GM23338 (cell line): ENCODE data around the gene CACNA1B. TPM values are rescaled to one million over a fixed set of nuclear protein-coding genes. Genes with fewer than 3 reads are reported as not detected.

ENCODE experiments used
- ATAC-seq: fragments of 200-7000 bp; cut with Tn5 transposase; 3 replicates; pipeline ENCODE4 v1.9.1; 2020
- DNase-seq: peaks from one replicate; pipeline ENCODE4 v3.0.0-alpha.2; 2015; ENCODE audit warnings: low spot score
- H2AFZ ChIP-seq: fragments of 200-600 bp; sonication (generic); 2 replicates; pipeline ENCODE4 v1.8.0; 2016; ENCODE audit warnings: antibody characterized with exemption, mild to moderate bottlenecking, moderate library complexity
- H3F3A ChIP-seq: fragments of 200-600 bp; sonication (generic); replicated peaks from 2 replicates; pipeline ENCODE4 v1.8.0; 2017; ENCODE audit warnings: antibody characterized with exemption, mixed run types, low read depth
- H3K27ac ChIP-seq: fragments of 200-600 bp; sonication (generic); 2 replicates; pipeline ENCODE4 v1.6.1; 2016; ENCODE audit warnings: low read depth
- H3K27me3 ChIP-seq: fragments of 200-600 bp; sonication (generic); 2 replicates; pipeline ENCODE4 v1.8.0; 2016; ENCODE audit warnings: mild to moderate bottlenecking, mixed run types, moderate library complexity; ENCODE audit not compliant: insufficient read depth
- H3K36me3 ChIP-seq: fragments of 200-600 bp; sonication (generic); 2 replicates; pipeline ENCODE4 v1.8.0; 2016; ENCODE audit warnings: mild to moderate bottlenecking; ENCODE audit not compliant: insufficient read depth
- H3K4me1 ChIP-seq: fragments of 200-600 bp; sonication (generic); 2 replicates; pipeline ENCODE4 v1.8.0; 2016; ENCODE audit warnings: mild to moderate bottlenecking, moderate library complexity; ENCODE audit not compliant: insufficient read depth
- H3K4me2 ChIP-seq: fragments of 200-600 bp; sonication (generic); 2 replicates; pipeline ENCODE4 v1.7.1; 2017; ENCODE audit warnings: mixed run types
- H3K4me3 ChIP-seq: fragments of 200-600 bp; sonication (generic); 2 replicates; pipeline ENCODE4 v1.6.1; 2016; ENCODE audit warnings: mixed run types
- H3K79me2 ChIP-seq: fragments of 200-600 bp; sonication (generic); replicated peaks from 2 replicates; pipeline ENCODE4 v1.8.0; 2017; ENCODE audit warnings: mild to moderate bottlenecking; ENCODE audit not compliant: insufficient read depth
- H3K9me2 ChIP-seq: fragments of 200-600 bp; sonication (generic); 2 replicates; pipeline ENCODE4 v1.8.0; 2017; ENCODE audit not compliant: insufficient read depth
- H4K20me1 ChIP-seq: fragments of 200-600 bp; sonication (generic); replicated peaks from 2 replicates; pipeline ENCODE4 v1.8.0; 2017; ENCODE audit warnings: mild to moderate bottlenecking; ENCODE audit not compliant: insufficient read depth
- H3K27ac Mint-ChIP-seq: 2 replicates; pipeline ENCODE4 v1.8.0; 2020; ENCODE audit warnings: inconsistent platforms, mild to moderate bottlenecking, moderate library complexity, mixed read lengths
- H3K27me3 Mint-ChIP-seq: 3 replicates; pipeline ENCODE4 v1.8.0; 2022; ENCODE audit warnings: low read depth, mild to moderate bottlenecking, moderate library complexity, mixed read lengths, inconsistent platforms; ENCODE audit not compliant: insufficient read depth, poor library complexity
- H3K36me3 Mint-ChIP-seq: 3 replicates; pipeline ENCODE4 v1.8.0; 2021; ENCODE audit warnings: low read depth, mild to moderate bottlenecking, inconsistent platforms, moderate library complexity, mixed read lengths
- H3K4me1 Mint-ChIP-seq: 3 replicates; pipeline ENCODE4 v1.8.0; 2020; ENCODE audit warnings: mild to moderate bottlenecking, inconsistent platforms, mixed read lengths
- H3K4me3 Mint-ChIP-seq: 3 replicates; pipeline ENCODE4 v1.8.0; 2021; ENCODE audit warnings: moderate library complexity, mild to moderate bottlenecking, inconsistent platforms, mixed read lengths
- H3K9me3 Mint-ChIP-seq: 3 replicates; pipeline ENCODE4 v1.8.0; 2020; ENCODE audit warnings: moderate library complexity, mild to moderate bottlenecking, inconsistent platforms, mixed read lengths
- EZH2 ChIP-seq: fragments of 200-600 bp; sonication (generic); IDR thresholded peaks from one replicate; pipeline ENCODE4 v1.8.0; 2017; ENCODE audit warnings: antibody characterized with exemption, mild to moderate bottlenecking, low read depth; ENCODE audit not compliant: unreplicated experiment
- EZH2phosphoT487 ChIP-seq: fragments of 200-600 bp; sonication (generic); IDR thresholded peaks from one replicate; pipeline ENCODE4 v1.8.1; 2018; ENCODE audit warnings: antibody characterized with exemption; ENCODE audit not compliant: unreplicated experiment
- POLR2AphosphoS5 ChIP-seq: IDR thresholded peaks from 2 replicates; pipeline ENCODE4 v1.6.1; 2016; ENCODE audit warnings: antibody characterized with exemption, low read depth
- ZNF331 ChIP-seq: fragments of 250-450 bp; sonication (Bioruptor Pico); IDR thresholded peaks from 2 replicates; pipeline ENCODE4 v1.5.0; 2020; ENCODE audit warnings: low read depth, mild to moderate bottlenecking, moderate library complexity
- polyA plus RNA-seq: library from polyadenylated mRNA; unstranded; fragments of >200 nt; fragmentation: Nextera tagmentation; extraction: Ambion mirVana; gene quantifications from 2 replicates; pipeline ENCODE4 v1.2.1, GENCODE V29; 2016
- total RNA-seq: library from RNA; depleted of rRNA; stranded (reverse); fragments of >200 nt; shearing (Covaris generic); gene quantifications from 2 replicates; pipeline ENCODE4 v1.2.3, GENCODE V29; 2014
- TF ChIP-seq, protein P1 (sequence below): IDR thresholded peaks from 2 replicates; pipeline ENCODE4 v1.6.1; 2016; ENCODE audit warnings: antibody characterized with exemption
- TF ChIP-seq, protein P2 (sequence below): fragments of 250-450 bp; sonication (Bioruptor Pico); IDR thresholded peaks from 2 replicates; pipeline ENCODE4 v1.5.0; 2020; ENCODE audit warnings: mild to moderate bottlenecking, moderate library complexity
- TF ChIP-seq, protein P3 (sequence below): IDR thresholded peaks from one replicate; pipeline ENCODE4 v1.6.1; 2018; ENCODE audit warnings: antibody characterized with exemption; ENCODE audit not compliant: unreplicated experiment

CACNA1B gene
- total and polyA plus RNA-seq, 2 experiments from 2014 or later = 1.1 to 10.4 TPM

DNA sequence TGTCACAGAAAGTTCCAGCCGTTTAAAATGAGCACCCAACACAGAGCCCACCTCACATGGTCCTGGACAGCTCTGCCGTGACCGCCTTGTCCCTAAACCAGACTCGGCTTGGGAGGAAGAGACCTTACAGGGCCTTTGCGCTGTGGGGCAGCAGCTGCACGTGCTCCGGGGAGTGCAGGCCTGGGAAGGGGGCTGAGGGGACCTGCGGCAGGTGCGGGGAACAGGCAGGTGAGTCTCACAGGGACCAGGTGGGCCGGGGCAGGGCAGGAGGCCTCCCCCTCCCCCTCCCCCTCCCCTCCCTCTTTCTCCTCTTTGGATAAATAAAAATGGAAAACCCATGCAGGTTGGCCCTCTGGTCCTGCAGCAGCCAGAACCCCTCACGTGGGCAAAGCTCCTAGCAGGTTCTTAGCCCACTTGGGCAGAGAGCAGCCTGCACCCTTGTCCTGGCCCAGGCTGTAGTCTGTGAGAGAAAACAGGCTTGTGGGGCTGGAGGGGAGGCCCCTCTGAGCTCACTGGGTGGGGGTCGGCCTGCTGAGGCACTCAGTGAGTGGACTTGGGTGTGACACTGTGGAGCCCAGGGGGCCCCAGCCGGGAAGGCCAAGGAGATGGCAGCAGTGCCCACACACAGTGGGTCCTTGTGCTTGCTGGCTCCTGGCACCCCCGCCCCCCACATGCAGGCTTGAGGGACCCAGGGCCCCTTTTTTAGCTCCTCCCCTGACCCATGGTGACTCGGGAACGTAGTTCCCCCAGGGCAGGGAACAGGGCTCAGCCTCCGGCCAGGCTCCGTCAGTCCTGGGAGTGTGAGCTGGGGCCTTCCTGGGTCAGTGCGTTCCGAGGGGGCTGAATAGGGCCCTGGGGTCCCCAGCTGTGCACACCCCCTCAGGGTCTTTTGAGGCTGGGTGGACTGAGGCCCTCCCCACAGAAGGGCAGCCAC, 40.0 kb upstream of the CACNA1B start:
- Mint-ChIP-seq H3K4me1 (no peaks in the 10 kb centered on the region; the same call in 2 of the 3 replicates), H3K27me3 (peaks cover 5% of the 10 kb centered on the region), H3K9me3 (no peaks in the 10 kb centered on the region), H3K36me3 (peaks cover 22% of the 10 kb centered on the region), H3K27ac (no peak overlapping the region), H3K4me3 (no peak overlapping the region)
- no peaks in the 10 kb centered on the region; the same call in 1 of the 2 replicates for H3K4me1 ChIP-seq
- H3K79me2 ChIP-seq = no peaks in the 10 kb centered on the region
- H2AFZ ChIP-seq = no peak overlapping the region
- no peak overlapping the region for H3K4me3 ChIP-seq
- no peak for TF ChIP-seq ZNF331 (CRISPR knock-in tag)
- TF ChIP-seq, protein P1, sequence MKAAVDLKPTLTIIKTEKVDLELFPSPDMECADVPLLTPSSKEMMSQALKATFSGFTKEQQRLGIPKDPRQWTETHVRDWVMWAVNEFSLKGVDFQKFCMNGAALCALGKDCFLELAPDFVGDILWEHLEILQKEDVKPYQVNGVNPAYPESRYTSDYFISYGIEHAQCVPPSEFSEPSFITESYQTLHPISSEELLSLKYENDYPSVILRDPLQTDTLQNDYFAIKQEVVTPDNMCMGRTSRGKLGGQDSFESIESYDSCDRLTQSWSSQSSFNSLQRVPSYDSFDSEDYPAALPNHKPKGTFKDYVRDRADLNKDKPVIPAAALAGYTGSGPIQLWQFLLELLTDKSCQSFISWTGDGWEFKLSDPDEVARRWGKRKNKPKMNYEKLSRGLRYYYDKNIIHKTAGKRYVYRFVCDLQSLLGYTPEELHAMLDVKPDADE = no peak
- TF ChIP-seq EZH2 = no peak
- TF ChIP-seq, protein P2, sequence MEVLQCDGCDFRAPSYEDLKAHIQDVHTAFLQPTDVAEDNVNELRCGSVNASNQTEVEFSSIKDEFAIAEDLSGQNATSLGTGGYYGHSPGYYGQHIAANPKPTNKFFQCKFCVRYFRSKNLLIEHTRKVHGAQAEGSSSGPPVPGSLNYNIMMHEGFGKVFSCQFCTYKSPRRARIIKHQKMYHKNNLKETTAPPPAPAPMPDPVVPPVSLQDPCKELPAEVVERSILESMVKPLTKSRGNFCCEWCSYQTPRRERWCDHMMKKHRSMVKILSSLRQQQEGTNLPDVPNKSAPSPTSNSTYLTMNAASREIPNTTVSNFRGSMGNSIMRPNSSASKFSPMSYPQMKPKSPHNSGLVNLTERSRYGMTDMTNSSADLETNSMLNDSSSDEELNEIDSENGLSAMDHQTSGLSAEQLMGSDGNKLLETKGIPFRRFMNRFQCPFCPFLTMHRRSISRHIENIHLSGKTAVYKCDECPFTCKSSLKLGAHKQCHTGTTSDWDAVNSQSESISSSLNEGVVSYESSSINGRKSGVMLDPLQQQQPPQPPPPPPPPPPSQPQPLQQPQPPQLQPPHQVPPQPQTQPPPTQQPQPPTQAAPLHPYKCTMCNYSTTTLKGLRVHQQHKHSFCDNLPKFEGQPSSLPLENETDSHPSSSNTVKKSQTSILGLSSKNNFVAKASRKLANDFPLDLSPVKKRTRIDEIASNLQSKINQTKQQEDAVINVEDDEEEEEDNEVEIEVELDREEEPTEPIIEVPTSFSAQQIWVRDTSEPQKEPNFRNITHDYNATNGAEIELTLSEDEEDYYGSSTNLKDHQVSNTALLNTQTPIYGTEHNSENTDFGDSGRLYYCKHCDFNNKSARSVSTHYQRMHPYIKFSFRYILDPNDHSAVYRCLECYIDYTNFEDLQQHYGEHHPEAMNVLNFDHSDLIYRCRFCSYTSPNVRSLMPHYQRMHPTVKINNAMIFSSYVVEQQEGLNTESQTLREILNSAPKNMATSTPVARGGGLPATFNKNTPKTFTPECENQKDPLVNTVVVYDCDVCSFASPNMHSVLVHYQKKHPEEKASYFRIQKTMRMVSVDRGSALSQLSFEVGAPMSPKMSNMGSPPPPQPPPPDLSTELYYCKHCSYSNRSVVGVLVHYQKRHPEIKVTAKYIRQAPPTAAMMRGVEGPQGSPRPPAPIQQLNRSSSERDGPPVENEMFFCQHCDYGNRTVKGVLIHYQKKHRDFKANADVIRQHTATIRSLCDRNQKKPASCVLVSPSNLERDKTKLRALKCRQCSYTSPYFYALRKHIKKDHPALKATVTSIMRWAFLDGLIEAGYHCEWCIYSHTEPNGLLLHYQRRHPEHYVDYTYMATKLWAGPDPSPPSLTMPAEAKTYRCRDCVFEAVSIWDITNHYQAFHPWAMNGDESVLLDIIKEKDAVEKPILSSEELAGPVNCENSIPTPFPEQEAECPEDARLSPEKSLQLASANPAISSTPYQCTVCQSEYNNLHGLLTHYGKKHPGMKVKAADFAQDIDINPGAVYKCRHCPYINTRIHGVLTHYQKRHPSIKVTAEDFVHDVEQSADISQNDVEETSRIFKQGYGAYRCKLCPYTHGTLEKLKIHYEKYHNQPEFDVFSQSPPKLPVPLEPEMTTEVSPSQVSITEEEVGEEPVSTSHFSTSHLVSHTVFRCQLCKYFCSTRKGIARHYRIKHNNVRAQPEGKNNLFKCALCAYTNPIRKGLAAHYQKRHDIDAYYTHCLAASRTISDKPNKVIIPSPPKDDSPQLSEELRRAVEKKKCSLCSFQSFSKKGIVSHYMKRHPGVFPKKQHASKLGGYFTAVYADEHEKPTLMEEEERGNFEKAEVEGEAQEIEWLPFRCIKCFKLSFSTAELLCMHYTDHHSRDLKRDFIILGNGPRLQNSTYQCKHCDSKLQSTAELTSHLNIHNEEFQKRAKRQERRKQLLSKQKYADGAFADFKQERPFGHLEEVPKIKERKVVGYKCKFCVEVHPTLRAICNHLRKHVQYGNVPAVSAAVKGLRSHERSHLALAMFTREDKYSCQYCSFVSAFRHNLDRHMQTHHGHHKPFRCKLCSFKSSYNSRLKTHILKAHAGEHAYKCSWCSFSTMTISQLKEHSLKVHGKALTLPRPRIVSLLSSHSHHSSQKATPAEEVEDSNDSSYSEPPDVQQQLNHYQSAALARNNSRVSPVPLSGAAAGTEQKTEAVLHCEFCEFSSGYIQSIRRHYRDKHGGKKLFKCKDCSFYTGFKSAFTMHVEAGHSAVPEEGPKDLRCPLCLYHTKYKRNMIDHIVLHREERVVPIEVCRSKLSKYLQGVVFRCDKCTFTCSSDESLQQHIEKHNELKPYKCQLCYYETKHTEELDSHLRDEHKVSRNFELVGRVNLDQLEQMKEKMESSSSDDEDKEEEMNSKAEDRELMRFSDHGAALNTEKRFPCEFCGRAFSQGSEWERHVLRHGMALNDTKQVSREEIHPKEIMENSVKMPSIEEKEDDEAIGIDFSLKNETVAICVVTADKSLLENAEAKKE (CRISPR knock-in tag) = no peak
- TF ChIP-seq, protein P3, sequence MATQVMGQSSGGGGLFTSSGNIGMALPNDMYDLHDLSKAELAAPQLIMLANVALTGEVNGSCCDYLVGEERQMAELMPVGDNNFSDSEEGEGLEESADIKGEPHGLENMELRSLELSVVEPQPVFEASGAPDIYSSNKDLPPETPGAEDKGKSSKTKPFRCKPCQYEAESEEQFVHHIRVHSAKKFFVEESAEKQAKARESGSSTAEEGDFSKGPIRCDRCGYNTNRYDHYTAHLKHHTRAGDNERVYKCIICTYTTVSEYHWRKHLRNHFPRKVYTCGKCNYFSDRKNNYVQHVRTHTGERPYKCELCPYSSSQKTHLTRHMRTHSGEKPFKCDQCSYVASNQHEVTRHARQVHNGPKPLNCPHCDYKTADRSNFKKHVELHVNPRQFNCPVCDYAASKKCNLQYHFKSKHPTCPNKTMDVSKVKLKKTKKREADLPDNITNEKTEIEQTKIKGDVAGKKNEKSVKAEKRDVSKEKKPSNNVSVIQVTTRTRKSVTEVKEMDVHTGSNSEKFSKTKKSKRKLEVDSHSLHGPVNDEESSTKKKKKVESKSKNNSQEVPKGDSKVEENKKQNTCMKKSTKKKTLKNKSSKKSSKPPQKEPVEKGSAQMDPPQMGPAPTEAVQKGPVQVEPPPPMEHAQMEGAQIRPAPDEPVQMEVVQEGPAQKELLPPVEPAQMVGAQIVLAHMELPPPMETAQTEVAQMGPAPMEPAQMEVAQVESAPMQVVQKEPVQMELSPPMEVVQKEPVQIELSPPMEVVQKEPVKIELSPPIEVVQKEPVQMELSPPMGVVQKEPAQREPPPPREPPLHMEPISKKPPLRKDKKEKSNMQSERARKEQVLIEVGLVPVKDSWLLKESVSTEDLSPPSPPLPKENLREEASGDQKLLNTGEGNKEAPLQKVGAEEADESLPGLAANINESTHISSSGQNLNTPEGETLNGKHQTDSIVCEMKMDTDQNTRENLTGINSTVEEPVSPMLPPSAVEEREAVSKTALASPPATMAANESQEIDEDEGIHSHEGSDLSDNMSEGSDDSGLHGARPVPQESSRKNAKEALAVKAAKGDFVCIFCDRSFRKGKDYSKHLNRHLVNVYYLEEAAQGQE = no peak
- no peak for TF ChIP-seq POLR2AphosphoS5
- TF ChIP-seq EZH2phosphoT487 = no peak
- no peak overlapping the region for H3K27ac ChIP-seq
- no peaks in the 10 kb centered on the region; the same call in 1 of the 2 replicates for H3F3A ChIP-seq
- H3K9me2 ChIP-seq = no peaks in the 10 kb centered on the region
- H4K20me1 ChIP-seq = no peaks in the 10 kb centered on the region; the same call in 1 of the 2 replicates
- H3K27me3 ChIP-seq = no peaks in the 10 kb centered on the region
- no peak for DNase-seq
- ATAC-seq = peak; percentile 24
- peaks cover 7% of the 10 kb centered on the region; the same call in 1 of the 2 replicates for H3K36me3 ChIP-seq
- H3K4me2 ChIP-seq = no peak overlapping the region
